ENCODE data around the gene HTT. TPM values are rescaled to one million over a fixed set of nuclear protein-coding genes. Genes with fewer than 3 reads are reported as not detected.

Gene HTT
- total and polyA plus RNA-seq, 10 of the 15 experiments (the other 5 are each of a cell fraction or from before 2014, with no cell fraction given) = 3.3 to 113 (median 43.3) TPM

GRCh38 chr4:3046162-3046561, 28.3 kb upstream of the HTT start (continued):
- TF ChIP-seq USF2 (IDR thresholded peaks at IDR 0.05; ENCODE audit: borderline replicate concordance, low read depth, low read length) (no peak), ZBTB33 (IDR thresholded peaks at IDR 0.05) (no peak), NKRF (conservative IDR thresholded peaks at IDR 0.05) (no peak), MTA3 (IDR thresholded peaks at IDR 0.05; ENCODE audit: borderline replicate concordance, low read length) (no peak), E4F1 (IDR thresholded peaks at IDR 0.05; ENCODE audit: borderline replicate concordance, partially characterized antibody) (no peak), GABPA (IDR thresholded peaks at IDR 0.05; ENCODE audit: low read depth) (no peak)

Data from GM12878 (cell line).